Activated naive CD8-positive, alpha-beta T cell treated with anti-CD3 and anti-CD28 coated beads, Interleukin-2, amount 50 U/mL, for 16 hours (primary cell): ENCODE measurements around the gene BBLN.
"Not testable (repeated sequence)": the region's sequence is repeated elsewhere in the genome, so short reads cannot be mapped to it uniquely, and the experiment has no call there.

Experiments used
- DNase-seq: peaks from one replicate; pipeline ENCODE4 v3.0.0-alpha.2; 2020; ENCODE audit warnings: low read depth, low spot score

The BBLN gene

DNA sequence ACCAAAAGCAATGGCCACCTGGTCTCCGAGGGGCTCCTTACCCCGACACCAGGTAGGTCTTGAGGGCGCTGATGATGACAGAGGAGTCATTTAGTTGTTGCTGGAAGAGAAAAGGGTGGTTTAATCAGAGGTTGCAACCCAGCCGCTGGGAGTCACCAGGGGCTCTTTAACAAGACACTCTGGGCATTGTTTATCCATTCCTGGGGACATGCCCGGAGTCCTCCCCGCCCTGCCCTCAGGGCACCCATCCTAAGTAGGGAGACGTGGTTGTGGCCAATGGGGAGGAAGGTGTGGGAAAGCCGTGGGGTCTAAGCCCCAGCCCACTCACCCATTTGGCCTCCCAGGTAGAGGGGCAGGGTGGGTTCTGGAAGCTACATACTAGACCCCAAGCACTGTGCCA lies 35.6 kb upstream of the BBLN start:
- DNase-seq: no peak

DNA sequence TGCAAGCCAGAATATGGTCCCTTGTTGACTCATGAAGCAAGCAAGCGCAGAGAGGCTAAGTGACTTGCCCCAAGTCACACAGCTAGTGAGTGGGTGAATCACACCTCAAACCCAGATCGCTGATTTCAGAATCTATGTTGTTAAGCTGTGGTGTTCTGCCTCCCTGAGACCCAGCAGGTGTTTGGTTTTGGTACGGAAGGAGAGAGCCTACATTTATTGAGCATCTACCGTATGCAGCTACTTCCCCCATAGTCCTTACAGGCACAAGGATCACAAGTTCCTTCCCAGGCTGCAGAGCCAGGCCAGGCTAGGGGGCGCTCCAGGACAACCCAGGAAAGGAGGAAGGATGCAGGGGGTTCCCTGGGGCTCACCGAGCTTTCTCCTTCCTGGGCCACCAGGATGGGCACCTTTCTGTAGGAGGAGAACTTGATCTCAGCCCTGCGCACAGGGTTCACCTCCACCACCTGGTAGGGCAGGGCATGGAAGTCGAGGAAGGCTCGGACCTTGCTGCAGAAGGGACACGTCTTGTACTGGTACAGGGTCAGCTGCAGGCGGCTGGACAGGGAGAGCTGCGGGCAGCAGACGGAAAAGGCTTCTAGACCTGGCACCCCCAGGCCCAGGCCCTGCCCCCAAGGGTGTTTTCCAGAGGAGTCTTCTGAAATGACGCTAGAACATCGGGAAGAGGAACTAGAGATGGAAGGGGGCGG lies 35.0 kb upstream of the BBLN start:
- no peak for DNase-seq

DNA sequence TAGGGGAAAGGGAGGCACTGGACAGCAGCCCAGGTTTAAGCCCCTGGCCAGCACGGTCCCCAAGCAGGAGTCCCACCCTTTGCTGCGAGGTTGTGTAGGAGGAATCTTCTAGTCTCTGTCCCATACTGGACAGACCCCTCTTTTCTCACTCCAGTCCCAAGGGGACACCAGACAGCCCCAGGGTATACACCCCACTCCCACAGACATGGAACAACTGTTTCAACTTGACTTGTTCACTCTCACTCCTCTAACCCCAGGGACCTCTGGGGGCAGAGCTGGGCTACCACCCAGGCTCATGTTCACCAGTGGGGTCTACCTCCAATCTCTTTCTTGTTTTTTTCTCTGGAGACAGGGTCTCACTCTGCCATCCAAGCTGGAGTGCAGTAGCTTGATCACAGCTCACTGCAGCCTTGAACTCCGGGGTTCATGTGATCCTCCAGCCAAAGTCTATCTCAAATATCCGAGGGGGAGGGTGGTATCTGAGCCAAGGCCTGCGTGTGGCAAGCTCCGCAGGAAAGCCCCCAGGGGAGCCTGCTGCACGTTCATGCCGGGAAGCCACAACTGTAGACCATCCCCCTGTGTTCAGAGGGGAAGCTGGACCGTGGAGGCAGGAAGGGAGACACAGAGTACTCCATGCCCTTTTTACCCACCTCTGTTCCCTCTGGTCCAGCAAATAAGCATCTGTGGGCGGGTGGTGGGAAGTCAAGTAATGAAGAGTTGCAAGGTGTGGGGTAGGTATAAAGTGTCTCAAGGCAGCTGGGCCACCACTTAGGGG lies 34.3 kb upstream of the BBLN start:
- no peak for DNase-seq

DNA sequence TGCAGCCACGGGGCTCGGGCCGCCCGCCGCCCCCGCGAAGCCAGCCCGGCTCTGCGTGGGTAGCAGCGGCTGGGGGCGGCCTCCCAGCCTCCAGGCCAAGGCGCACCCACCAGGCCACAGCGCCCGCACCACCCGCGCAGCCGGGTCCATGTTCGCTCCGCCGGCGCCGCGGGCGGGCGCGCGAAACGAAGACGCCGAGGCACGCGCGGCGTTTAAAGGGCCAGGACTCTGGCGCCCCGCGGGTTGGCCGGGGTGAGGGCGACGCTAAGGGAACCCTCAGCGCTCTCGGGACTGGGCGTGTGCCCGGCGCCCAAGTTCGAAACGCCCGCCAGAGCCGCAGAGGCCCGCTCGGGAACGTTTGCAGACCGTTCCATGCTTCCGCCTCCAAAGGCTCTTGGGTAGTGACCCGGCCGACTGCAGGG lies 32.5 kb upstream of the BBLN start, which contains the start of gene PTGES2:
TSS of gene PTGES2 (minus strand) at position 162 of the 422 bp plus-strand sequence. CDS start at position 150, 12 bp downstream.
- DNase-seq: peak; percentile 61

DNA sequence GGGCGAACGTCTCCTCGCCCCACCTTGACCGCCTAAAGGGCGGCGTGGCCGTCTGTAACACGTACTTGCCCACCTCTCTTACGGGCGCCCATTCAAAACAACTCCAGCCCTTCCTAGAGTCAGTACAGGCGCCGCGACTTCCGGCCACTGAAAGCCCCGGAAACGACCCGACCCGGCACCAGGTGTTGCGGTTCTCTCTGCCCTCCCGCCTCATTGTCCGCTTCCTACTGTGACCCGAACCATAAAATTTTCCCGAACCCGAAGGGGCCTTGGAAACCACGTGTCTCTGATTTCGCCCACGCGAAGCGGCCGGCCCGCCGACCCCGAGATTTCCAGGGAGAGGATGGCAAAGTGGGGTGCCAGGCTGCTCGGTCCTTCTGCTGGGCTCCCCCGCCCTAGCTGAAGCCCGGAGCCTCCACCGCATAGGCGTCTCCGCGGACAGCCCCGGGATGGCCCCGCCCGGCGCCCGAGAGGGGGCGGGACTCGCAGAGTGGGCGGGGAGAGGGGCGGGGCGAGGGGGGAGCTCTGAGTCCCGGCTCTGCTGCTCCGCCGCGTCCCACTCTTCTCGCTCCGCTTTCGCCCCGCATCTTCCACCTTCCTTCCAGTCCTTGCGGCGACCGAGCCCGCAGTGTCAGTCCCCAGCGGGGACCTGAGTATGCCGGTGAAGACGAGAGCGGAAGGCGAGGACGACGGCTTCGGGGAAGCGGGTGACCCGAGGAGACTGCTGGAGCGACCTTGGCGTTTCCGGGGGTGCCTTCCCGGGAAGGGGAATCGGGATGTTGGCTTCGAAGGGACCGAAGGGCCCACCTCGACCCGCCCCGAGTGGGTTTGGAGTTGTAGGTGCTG lies 31.9 kb upstream of the BBLN start:
- DNase-seq: peak; percentile 55

DNA sequence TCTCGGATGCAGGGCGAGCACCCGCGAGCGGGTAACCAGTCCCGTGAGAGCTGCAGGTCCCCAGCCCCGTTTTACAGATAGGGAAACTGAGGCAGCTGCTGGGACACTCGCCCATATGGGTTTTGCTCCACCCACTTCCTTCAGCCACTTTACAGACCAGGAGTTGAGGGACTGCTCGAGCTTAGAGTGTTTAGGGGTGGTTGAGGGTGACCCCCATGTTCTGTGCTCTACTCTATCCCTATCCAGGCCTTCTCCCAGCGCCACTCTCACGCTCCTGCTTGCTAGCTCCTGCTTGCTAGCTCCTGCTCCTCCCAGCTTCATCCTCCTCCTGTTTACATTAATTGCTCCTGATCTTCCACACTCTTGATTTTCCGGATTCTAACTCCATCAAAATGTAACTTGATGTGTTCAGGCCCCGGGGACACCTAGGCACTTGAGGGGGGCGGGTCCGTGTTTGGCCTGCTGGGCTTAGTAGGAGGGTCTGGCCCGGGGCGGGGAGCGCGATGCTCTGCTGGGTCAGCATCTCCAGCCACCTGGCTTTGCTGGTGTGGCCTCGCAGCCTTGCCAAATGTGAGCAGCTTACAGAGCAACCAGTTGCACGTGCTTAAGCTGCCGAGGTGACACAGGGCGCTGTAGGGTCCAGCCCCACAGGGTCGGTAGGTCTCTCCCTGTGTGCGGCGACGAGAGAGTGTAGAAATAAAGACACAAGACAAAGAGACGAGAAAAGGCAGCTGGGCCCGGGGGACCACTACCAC lies 31.1 kb upstream of the BBLN start:
- no peak for DNase-seq

DNA sequence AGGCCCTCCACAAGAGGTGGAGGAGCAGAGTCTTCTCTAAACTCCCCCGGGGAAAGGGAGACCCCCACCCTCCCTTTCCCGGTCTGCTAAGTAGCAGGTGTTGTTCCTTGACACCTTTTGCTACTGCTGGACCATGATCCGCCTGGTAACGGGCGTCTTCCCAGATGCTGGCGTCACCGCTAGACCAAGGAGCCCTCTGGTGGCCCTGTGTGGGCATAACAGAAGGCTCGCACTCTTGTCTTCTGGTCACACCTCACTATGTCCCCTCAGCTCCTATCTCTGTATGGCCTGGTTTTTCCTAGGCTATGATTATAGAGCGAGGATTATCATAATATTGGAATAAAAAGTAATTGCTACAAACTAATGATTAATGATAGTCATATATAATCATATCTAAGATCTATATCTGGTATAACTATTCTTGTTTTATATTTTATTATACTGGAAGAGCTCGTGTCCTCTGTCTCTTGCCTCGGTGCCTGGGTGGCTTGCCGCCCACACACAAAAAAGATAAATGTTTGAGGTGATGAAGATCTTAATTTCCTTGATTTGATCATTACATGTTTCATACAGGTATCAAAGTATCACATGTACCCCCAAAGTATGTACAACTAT lies 30.0 kb upstream of the BBLN start:
- DNase-seq: not testable (repeated sequence)

DNA sequence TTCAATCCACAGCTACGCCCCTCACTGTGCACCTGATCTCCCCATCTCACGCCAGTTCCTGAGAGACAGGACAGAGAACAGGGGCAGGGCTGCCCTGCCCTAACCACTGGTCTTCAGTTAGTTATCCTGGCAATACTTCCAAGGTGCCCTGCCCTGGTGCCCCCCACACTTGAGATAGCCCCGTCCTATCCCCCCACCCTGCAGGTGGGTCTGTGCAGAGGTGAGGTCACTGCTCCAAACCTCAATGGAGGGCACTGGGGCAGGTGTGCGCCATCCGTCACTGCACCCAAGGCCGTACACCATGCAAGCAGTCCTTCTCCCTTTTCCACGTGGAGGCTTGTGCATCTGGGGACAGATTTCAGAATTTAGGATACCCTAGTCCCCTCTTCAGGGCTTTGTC lies 29.4 kb upstream of the BBLN start:
- not testable (repeated sequence) for DNase-seq

DNA sequence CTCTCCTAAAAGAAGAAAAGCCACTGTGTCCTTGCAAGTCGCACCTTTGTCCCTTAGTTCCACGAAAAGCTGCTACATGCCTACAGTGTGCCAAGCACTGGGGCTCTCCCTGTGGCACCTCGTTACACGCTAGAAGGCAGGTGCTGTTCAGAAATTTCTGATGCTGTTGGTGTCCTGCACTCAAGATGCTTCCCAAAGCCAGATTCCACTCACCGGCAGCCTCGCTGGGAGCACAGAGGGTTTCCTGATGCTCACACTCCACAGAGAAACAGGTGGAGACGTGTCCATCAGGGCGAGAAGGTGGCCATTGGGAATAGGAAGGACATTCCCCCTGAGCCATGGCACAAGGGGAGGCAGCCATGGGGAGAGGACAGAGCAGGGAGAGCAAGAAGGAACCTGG lies 28.7 kb upstream of the BBLN start:
- not testable (repeated sequence) for DNase-seq

DNA sequence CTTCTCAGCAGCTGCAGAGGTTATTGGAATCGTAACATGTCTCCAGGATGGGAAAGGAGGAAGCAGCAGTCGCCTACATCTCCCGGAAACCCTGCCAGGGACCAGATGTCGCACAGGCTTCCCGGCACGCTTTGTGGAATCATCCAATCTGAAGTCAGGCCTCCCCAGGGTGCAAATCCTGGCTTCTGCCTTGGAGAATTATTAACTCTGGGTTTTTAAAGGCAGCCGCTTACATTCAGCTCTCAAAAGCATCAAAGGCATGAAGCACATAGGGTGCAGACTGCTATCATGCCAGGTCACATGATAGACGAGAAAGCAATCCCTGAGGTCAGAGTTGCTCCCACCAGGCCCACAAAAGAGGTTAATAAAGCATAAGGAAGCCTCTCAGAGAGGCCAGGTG lies 27.9 kb upstream of the BBLN start:
- not testable (repeated sequence) for DNase-seq

DNA sequence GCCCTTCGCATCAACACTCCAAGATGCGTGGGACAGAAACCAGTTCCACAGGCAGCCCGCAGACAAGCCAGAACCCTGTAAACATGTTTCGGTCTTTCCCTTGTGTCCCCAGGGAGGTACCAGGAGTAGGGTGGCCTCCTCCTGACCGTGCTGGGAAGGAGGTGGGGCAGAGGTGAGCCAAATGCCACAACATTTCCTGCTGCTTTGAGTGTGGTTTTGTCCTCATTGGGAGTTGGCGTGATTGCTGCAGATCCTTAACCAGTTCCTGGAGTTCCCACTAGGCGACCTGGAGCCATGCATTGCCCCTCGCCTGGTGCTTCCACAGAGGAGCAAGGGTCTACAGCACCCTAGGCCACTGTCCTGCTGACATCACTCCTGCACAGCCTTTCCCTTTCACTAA lies 24.5 kb upstream of the BBLN start:
- not testable (repeated sequence) for DNase-seq

DNA sequence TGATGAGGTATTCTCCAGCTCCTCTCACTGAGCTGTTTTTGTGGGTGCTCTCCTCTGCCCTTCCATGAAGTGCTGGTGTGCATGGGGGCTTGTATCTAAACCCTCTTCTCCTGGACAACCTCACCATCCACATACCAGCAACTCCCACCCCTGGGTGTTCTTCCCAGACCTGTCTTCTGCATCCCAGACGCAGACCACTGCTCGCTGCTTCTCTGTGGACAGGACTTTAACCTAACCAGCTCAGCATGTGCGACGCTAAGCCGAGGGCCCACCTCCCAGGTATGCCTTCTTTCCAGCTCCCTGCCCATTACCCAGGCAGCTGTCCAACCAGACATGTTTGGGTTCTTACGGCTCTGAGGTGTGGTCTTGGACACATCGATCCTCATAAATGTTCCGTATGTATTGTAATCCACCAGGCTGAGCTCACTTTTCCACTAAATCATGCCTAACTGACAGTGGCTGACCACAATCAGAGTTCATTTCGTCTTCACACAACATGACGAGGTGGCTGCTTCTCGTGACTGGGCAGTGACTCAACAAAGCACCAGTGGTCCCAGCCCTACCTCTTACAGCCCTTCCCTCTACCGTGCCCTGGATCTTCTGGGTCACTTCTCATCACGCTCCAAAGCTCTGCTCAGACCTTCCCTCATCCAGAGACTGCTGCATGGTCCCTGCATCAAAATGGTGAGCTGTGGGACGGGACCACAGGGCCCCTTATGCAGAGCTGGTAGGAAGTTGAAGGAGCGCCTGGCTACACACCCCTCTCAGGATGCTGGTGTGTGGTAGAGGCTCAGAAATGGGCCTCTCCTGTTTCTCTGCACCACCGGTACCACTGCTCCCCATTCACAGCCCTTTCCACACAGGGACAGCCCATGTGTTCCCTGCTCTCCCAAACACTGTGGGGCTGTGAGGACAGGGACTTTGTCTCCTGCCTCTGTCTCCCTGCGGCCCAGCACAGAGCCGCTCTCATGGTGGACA lies 23.0 kb upstream of the BBLN start:
- no peak for DNase-seq

DNA sequence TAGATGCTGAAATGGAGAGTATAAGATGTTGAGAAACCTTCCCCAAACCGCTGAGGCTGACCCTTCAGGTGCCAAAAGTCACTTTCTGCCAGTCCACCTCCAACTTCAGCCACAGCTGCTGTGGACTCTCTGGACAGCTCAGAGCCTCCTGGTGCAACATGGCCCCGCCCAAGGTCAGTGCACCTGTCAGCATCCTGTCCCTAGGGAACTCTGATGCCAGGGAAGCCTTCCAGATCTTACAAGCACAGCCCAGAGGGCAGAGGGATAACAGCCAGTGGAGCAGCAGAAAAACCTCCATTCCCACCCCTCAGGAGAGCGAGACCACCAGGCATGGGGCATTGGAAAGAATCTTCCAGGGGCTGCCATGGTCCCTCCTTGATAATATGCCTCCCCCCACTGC lies 22.1 kb upstream of the BBLN start:
- DNase-seq: no peak

DNA sequence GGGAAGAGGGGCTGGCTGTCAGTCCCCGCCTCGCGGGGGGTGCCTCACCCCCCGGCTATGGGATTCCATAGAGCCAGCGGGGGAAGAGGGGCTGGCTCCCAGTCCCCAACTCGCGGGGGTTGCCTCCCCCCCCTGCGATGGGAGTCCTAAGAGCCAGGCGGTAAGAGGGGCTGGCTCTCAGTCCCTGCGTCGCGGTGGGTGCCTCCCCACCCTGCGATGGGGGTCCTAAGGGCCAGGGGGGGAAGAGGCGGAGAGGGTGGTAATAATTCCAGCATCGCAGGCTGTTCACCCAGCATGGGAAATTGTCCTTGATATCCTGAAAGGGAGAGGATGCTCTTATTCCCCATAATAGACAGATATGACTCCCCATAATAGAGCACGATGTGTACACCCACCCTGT lies 20.4 kb upstream of the BBLN start:
- no peak for DNase-seq

DNA sequence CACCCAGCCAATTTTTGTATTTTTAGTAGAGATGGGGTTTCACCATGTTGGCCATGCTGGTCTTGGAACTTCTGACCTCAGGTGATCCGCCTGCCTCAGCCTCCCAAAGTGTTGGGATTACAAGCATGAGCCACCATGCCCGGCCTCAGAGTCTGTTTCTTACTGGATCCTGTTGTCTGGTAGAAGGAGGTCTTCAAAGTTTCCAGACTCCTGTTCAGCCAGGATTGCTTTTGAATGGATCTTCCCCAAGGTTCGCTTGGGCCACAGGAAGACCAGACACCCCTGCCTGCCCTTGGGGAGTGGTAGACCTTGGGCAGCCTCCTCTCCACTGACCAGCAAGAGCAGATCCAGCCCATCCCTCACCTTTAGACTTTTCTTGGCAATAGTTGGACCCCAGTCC lies 18.5 kb upstream of the BBLN start:
- no peak for DNase-seq

DNA sequence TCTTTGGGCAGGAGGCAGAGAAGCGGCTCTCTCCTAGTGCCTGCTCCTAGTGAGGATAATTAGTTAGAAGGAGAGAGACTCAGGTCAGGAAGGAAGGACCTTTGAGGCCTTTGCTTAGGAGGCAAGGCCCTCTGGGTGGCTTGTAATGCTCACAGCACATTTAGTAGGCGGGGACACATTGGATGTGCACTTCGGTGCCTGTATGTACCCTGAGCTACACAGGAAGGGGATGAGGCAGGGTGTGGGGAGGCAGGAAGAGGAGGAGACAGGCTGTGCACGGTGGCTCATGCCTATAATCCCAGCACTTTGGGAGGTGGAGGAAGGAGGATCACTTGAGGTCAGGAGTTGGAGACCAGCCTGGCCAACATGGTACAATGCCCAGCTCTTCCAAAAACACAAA lies 18.0 kb upstream of the BBLN start:
- DNase-seq: no peak

DNA sequence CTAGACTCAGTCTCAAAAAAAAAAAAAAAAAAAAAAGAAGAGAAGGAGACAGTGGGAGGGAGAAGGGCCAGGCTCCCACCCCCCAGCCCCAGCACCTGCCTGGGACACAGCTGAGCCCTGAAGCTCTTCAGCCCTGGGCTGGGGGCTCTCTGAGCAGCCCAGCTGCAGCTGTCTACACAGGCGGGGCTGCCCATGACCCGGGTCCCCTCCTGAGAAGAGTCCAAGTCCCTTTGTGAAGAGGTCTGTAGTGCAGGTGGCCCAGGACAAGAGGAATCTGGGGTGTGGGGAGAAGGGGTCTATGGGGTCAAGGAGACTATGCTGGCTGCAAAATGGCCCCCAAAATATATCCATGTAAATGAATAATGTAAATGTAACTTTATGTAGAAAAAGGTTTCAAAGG lies 17.5 kb upstream of the BBLN start:
- DNase-seq: no peak

DNA sequence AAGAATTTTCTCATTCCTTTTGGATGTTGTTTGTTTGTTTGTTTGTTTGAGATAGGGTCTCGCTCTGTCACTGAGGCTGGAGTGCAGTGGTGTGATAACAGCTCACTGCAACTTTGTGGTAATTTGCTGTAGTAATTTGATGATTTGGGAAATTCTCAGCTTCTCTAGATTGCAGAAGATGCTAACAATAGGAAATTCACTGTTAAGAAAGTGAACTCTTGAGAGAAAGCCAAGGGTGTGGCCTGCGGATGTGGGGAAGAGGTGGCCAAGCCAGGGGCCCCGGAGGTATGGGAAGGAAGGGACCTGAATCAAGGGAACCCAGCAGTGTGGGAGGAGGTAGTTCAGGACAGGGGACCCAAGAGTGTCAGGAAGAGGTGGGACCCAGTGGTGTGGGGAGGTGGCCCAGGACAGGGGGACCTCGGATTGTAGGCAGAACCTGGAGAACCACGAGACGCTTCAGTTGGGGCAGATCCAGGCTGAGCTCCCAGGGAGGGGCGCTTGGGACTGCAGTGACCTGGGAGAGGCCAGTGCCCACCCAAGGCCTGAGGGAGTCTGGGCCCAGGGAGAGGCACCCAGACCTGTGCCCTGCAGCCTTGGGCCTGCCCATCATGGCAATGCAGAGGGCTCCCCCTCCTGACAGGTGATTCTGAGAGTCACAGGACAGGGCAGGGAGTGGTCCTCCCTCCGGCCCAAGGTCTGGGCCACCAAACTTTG lies 16.4 kb upstream of the BBLN start:
- no peak for DNase-seq
